HG02623 (cell line): Measurements from ENCODE around the gene SMIM21.

Experiments
- ATAC-seq: cut with Tn5 transposase; IDR thresholded peaks from one replicate; pipeline ENCODE4 v1.9.1; 2021; ENCODE audit warnings: moderate library complexity; ENCODE audit not compliant: unreplicated experiment

SMIM21 gene

GRCh38 chr18:75428490-75428889 lies 987 bp upstream of the SMIM21 start:
- ATAC-seq, result no peak

GRCh38 chr18:75422341-75422910 lies 5.1 kb downstream of the SMIM21 start:
- ATAC-seq, result no peak

DNA sequence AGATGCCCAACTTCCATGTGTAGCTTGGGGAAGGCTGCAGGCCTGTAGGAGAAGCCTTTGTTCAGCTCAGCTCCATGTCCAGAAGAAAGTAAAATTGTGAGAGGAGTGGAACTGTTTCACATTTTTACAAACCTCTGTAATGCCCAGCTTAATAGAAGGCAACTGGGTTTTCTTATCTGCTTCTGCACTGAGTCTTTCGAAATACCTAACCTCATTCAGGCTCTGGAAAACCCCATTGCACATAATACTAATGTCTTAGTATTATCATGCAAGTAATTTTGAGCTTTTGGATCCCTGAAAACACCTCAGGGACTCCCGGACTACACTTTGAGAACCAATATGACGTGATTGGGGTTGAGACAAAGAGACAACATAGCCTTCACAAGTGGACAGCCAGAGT lies 5.8 kb downstream of the SMIM21 start:
- no peak for ATAC-seq

- no peak for ATAC-seq
Measured at GRCh38 chr18:75418293-75419005, 9.1 kb downstream of the SMIM21 start.

- ATAC-seq, result no peak
Measured at GRCh38 chr18:75410611-75411010, 16.9 kb downstream of the SMIM21 start.

DNA sequence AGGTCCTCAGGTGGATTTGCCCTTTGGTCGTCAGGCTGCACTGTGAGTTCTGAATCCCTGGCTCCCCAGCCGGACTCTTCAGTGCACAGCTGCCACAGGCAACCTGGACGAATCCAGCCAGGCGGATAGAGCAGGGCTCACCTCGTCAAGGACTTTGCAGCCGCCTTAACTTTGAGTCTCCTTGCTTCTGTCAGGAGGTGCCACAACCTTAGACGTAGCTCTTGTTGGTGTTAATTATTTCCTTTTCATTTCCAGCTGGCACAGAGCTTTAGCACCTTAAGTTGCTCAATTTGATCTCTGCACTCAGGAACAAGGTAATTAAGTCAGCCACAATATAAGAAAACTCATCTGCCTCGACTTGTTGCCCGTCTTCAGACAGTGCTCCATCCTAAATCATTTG lies 17.7 kb downstream of the SMIM21 start:
- ATAC-seq, result no peak

GRCh38 chr18:75408554-75409506 lies 18.7 kb downstream of the SMIM21 start:
- ATAC-seq, result no peak

DNA sequence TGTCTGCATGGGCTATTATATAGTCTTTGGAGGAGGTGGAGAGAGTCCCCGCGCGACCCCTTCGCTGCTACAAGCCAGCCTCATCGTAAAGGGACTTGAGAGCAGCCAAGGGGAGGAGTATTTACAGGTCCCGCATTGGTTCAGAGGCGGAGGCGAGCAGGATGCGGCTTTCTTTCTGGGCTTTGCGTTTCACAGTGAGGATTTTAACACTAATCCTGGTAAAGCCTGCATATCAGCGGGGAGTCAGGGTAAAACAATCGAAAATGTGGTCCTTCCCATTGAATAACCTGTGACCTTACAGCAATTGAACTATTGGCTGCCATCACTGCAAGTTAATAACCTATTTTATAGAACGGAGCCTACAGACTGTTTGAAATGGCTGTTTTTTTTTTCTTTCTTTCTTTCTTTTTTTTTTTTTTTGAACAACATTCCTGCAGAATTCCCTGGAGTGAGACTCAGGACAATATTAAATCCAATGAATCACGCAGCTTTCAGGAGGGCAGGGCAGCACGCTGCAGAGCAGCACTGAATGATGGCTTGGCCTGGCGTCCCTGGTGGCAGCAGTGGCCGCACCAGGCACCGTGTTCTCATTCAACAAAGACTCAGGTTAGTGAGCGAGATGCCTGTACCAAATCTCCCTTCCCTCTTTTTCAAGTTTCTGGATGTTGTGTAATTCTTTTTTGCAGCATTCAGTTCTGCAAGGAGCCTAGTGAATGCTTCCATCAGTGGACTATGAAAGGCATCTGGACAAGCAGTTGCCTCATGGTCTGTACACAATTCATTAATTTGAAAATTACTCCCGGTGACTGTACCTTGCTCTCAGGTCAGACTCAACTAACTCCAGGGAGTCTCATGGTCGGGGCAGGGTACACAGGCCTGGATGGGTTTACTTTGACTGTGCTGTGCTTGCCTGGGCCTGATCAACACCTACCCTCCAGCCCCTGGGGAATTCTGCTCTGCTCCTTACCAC lies 19.8 kb downstream of the SMIM21 start:
- ATAC-seq, result no peak

DNA sequence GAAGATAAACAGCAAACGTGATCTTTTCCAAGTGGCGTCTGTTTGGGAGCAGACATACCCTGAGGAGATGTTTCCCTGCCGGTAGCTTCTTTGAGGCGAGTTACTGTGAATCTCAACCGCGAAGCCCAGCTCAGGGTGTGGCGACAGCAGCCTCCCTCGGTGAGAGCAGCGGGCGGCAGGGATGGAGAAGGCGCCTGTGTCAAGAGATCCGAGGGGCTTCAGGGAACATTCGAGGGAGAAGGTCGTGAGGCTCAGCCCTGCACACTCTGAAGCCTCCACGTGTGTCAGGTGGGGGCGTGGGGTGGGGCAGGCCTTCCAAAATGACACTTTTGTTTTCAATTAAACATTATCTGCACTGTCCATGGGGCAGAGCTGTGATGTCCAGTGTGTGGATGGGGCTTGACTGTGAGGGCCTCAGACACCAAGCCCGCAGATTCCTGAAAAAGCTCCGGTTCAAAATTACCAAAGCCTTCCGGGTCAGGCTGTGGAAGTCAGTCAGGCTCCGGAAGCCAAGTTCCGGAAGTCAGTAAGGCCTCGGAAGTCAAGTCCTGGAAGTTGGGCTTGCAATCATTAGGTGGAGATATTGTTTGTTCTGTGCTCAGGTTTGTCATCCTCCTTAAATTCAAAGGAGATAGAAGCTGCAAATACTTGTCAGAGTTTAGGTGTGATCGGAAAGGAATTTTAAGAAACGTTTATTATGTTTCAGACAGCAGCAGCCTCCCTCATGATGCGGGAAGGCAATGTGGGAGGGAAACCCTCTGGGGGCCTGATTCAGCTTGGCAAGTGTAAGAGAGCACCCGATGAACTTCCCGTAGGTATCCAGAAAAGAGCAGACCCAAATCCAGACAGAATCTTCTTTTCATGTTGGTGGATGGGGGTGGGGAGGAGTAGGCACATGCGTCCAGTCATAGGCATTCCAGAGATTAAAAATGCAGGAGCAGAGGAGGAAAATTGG lies 20.7 kb downstream of the SMIM21 start:
- no peak for ATAC-seq

DNA sequence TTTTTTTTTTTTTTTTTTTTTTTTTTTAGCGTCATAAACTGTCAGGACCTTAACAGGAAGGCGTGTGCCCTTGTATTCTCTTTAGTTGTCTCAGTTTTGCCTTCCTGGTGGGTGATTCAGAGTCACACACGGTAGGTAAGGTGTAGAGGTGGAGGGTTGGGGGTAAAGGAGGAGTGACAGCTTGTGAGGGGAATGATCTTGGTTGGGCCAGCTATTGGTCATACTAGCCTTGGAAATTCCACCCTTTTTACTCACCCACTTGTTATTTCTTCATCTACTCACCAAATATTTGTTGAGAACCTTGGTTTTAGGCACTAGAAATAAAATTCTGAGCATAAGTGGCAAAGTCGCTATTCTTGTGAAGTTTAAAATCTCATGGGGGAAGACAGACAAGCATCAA lies 22.2 kb downstream of the SMIM21 start:
- no peak for ATAC-seq

- ATAC-seq, result no peak
Measured at GRCh38 chr18:75400366-75400765, 27.1 kb downstream of the SMIM21 start.

GRCh38 chr18:75395137-75395536 lies 32.4 kb downstream of the SMIM21 start:
- no peak for ATAC-seq

DNA sequence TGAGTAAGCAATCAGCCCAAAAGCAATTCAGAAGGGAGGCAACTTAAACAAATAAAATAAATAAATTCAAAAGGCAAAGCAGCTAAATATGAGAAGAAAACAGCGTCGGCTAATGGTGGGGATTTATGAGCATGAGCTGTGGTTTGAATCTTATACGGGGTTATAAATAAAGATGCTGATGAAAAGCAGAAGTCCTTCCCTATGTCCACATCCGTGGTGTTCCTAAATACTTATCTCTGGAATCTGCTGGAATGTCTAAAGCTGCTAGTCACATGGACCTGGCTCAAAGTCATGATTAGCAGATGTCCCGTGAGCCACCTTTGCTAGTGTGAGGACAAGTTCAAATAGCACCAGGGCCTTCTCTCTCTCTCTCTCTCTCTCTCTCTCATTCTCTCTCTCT lies 33.8 kb downstream of the SMIM21 start:
- no peak for ATAC-seq

DNA sequence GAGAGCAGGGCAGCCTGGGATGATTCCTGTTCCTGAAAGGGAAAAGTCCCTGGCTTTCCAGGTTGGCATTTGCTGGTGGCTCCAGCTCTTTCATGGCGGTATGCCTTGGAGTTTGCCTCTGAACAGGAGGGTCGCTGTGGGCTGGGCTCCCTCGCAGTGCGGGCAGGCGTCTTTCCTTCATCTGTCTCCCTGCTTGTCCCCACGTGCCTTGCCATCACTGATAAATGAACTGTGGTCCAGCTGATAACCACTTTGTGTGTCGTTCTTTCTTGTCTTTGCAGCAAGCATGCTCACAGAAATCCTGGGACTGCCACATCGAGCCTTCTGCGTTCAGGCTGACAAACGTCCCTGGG lies 35.3 kb downstream of the SMIM21 start:
- no peak for ATAC-seq

- no peak for ATAC-seq
Measured at GRCh38 chr18:75391279-75392225, 36.0 kb downstream of the SMIM21 start.

DNA sequence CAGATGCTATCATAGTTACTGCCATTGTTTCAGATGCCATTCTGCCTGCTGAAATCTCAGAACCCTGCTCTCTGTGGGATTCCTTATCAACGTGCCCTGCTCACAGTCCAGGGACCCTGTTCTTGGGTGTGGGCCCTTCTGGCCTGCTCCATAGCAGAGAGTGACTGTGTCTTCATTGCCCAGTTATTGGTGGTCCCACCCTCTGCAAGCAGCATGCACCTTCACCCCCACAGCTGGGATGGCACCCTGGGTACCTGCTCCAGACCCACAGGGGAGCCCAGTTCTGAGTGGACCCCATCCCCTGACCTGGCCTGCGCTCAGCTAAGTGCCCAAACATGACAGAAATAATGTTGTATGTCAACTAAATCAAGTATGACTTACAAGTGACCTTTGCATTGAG lies 36.6 kb downstream of the SMIM21 start:
- no peak for ATAC-seq

DNA sequence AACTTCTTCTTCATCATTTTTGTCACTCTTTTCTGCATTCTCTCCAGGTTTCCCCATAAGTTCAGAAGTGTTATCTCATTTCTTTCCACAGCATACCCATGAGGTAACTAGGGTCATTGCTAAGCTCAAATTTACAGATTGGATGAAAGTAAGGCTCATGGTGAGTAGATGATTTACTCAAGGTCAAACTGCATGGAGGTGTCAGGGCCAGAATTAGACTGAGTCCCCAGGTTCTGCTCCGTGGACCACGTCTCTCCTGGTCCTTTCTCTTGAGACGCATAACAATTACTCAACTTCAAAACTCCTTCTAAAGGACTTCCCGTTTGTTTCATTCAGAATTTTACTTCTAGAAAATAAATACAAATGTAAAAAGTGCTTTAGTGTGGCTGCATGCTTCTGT lies 43.4 kb downstream of the SMIM21 start:
- no peak for ATAC-seq
